ENCODE results near the gene SUPT6H.

SUPT6H gene

DNA sequence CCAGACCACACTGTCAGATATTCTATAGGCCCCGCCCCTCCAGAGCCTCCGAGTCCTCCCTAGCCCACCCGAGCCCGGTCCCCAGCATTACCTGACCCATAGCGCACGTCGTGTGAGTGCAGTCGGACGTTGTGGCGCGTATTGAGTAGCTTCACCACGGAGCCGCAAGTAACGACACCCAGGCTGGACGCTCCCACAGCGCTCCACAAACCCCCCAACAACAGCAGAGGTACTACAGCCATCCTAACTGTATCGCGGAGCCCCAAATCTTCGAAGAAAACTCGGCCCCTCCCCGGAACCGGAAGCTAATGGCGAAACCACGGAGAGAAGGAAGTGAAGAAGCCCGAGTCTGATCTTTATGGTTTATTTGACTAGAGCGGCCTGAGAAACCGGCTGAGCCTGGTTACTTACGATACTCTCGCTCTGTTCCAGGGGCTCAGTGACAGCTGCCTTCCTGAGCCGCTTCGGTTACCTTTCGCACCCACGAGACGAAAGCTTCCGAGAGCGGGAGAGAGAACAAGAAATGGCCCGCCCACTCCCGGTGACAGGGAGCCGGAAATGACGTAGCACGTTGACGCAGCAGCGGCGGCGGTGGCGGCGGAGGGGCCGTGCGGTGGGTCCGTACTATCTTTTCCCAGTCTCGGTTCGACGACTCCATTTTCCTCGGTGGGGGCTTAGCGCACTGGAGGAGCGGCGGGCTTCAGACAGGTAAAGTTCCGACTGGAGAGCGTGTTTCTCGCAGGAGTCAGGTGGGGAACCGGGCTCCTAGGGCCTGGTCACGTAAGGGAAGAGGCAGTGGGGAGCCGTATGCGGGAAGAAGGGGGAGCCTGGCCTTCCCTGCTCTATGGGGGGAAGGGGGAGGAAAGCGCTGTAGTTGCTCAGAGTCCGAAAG, at the start of gene SUPT6H, which contains the start of gene SDF2:
SUPT6H (plus strand) TSS at position 571 of the 892 bp plus-strand sequence. CDS start 11,197 bp downstream, outside the sequence.
SDF2 (minus strand) TSS at position 272 of the 892 bp plus-strand sequence; CDS start at position 242, 30 bp downstream.
- peak; percentile 94 to 97 for DNase-seq

DNA sequence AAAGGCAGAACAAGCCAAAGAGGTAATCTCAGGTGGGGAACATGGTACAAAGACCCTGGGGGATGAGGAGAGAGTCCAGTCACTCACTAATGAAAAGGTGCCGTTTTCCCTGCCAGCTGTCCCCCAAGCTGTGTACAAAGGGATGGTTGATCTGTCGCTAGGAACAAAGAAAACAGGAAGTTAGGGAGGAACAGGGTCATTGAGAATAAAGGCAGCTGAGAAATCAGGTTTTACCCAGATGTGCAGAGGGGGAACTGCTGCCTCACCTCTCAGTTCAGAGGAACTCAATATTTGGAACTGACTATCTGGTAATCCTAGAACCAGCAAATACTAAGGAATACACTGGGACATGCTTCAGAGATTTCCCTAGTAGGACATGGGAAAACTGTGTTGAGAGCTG, 49.5 kb upstream of the SUPT6H start:
- DNase-seq, result no peak

DNA sequence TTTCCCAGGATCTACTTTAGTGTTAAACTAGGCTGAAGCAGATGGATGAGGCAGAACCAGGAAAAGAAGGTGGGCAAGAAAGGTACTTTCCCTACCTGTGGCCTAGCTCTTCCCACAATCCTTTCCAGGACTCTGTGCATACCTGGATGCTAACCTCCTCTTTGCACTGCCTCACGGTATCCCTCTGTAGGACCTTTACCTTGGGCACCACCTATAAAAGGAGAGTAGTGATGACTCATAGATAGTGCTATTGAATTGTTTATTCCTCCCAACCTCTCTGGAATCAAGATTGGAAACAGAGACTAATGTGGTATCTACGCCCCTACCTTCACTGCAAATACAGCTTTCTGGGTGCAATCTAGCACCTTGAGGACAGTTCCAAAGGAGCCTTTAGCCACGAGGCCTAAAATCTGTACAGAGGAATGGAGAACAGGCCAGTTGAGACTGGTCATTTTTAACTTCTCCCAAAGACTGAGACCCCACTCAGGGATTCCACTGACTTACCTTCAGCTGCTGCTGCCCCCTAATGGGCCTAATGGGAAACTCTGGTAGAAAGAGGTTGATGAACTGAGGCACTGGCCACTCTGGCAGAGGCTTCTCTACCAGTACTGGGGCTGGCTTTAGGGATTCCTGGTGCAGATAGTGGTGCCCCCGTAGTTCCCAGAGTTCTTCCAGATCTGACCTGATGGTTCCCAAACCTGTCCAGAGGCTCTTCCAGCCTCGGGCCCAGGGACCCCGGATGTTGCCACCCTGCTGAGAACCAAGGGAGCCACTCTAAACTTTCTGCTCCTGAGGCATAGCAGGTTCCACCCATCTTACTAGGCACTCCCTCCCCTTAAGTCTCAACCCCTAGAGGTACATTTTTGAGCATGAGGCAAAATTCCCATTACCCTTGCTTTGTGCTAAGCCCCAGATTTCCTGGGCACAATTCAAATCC, 48.8 kb upstream of the SUPT6H start:
- DNase-seq, result peak in 1 of 2 experiments; percentile 69

DNA sequence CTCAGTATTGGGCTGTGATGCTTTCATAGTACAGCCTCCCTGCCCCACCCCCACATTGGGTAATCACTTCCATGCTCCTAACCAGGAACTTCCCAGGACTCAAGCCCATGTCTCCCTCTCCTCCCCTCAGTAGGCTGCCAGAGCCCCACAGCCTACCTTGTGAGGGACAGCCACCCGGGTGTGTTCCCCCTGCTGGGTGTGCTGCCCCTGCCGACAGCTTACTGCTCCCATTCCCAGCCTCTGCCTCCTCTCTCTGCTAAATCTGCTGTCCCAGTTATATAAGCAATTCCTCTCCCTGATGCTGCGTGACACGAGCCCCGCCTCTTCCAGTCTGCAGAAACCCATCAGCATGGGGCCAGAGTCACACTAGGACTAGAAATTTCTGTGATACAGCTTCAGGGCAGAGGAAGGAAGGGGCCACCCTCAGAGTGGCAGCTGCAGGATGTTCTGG, 48.0 kb upstream of the SUPT6H start, which contains the start of gene RSKR:
RSKR (minus strand) TSS at position 255 of the 451 bp plus-strand sequence; CDS start at position 231, 24 bp downstream.
- no peak for DNase-seq

DNA sequence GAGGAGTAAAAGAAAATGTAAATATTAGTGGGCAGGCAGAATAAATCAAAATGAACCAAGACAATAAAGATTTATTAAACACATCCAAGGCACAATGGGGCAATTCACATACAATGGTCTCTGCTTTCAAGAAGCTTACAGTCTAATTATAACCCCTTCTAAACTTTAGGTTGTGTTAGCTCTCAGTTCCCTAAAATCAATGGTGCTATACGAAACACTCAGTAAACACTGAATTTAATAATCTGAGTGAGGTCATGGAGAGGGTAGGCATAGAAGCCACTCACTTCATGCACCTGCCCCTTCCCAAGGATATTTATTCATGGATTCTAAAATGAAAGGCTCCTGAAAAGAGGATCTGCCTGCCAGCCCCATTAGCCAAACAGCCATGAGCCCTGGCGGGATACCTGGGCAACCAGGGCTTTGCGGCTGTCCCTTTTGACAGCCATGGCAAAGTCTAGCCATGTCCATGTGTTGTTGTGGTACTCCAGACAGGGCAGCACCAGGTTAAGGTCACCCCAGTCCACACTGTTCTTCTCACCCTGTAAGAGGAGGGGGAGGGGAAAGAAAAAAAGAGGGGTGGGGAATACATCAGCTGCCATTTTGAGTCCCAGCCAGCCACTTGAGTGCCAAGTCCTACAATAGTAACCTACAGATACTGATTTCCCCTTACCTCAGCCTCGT, 46.6 kb upstream of the SUPT6H start:
- DNase-seq, result no peak

DNA sequence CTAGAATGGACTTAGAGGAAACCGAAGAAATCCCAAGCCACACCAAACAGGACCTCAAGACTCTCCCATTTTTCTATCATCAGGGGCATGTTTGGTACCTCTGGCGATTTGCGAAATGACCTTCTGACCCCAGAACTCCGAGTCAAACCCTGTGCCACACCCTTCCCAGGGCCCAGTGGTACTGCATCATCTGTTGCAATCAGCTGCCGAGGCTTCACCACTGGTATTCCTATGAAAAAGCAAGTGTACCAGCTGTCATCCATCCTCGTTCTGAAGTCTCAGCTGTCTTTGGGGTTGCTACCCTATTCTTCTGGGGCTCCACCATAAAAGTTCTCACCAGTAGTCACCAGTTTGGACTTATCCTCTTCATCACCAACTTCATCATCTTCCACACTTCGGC, 45.7 kb upstream of the SUPT6H start:
- no peak for DNase-seq

DNA sequence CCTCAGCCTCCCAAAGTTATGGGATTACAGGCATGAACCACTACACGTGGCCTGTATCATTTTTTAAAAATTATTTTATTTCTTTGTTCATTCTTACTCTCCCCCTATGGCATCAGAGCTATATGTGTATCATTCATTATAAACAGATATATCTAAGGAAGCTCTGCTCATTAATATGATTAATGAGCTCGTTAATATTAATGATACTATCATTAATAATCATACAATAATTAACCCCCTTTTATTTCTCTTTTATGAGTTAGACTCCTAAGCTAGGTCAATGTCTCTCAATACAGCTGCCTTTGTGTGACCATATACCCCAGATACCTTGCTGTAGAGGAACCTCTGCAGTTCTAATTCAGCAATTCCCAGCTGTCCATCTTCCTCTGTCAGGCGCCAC, 43.5 kb upstream of the SUPT6H start:
- no peak for DNase-seq

DNA sequence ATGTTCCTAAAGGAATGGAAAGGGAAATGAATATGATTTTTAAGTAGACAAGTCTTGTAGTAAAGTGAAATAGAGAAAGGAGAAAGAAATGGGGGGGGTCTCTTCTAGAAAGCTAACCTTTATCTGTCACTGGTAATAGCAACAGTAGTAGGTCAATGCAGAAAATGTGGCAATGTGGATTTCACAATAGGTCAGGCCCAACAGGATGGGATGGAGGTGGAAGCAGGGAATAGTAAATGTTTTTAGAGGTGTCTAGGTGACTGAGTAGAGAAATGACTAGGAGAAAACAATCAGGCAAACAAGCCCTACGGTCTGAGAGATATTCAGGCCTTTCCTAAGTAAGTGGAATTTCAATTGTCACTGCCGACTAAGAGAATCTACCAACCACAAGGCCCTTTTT, 42.0 kb upstream of the SUPT6H start:
- DNase-seq, result no peak

DNA sequence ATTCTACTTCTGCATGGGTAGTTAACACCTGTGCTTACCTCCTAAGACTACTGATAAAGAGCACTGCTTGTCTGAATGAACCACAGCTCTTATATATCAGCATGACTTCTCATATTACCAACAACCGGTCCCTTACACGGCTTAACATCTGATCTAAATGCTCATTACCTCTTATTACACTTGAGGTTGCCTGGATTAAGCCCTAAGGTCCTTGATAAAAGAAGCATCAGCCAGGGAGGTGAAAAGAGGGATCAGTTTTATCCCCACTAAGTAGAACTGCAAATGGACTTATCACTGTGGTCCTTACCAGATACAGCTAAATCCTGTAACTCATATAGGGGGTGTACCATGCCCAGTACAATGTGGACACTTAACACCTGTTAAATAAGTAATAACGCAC, 39.8 kb upstream of the SUPT6H start:
- no peak for DNase-seq

DNA sequence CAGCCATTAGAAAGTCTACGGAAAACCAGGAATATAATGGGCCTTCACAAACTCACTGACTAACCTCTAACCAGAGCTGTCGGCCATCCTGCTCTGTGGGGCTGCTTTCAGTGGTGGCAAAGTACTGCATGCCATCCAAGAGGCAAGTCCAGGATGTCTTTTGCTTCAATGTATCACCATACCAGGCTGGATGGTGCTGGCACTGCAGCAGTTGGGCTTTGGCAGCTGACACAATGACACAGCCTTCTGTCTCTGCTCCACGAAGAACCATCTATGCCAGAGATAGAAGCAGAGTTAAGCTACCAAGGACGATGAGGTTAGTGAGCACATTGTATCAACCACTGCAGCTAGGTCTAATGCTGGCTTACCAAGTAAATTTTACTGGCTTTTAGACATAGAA, 38.3 kb upstream of the SUPT6H start:
- no peak for DNase-seq

DNA sequence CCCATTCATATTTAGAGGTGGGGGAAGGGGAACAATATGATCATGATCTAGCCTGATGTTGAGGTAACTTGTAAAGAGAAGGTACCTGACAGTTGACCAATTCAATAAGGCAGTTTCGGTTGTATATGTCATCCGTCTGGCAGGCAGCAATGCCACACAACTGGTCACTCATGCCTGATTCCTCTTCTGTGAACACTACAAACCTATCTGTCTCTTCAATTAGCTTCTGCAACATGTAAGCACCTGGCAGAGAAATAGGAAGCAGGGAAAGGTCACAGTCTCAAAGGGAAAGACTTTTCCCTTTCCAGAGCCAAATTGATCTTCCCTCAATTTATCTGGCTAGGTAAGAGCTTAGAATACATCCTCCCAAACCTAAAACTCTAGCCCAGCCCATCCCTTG, 37.9 kb upstream of the SUPT6H start:
- no peak for DNase-seq

DNA sequence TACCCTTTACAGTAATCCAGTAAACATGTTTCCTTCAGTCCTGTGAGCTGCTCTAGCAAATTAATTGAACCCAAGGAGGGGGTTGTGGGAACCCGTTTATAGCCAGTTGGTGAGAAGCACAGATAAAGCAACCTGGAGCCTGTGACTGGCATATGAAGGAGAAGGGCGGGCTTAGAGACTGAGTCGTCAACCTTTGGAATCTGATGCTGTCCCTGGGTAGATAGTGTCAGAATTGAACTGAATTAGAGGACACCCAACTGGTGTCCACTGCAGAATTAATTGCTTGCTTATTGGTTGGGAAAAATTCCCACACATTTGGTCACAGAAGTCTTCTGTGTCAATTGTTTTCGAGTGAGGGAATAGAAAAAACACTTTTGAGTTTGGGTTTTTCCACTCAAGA, 35.2 kb upstream of the SUPT6H start:
- DNase-seq, result no peak

DNA sequence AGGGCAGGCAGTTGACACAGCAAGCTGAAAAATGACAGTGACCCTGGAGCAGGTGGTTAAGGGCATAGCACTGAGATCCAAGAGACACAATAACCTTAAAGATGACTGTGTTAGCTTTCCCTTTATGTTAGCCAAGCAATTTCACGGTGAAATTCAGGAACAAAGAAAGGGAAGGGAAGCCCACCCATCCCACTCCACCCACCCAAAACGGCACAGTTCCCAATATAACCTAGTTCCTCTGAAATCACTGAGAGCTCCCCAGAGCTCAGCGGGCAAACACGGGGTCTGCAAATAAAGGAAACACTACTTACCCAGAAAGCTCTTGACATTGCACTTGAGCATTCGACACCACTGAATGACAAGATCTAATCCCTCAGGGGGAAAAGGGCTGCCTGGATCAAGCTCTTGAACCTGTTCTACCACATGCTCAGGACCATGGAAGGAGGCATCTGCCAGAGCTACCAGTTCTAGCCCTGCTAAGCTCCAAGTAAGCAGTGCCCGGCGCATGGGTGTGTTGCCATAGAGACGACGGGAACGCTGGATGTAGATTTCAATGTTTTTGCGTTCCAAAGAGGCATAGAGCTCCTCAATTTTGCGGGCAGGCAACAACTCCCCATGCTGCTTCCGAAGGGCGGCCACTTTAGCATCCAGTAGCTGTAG, 27.7 kb upstream of the SUPT6H start:
- DNase-seq, result no peak

DNA sequence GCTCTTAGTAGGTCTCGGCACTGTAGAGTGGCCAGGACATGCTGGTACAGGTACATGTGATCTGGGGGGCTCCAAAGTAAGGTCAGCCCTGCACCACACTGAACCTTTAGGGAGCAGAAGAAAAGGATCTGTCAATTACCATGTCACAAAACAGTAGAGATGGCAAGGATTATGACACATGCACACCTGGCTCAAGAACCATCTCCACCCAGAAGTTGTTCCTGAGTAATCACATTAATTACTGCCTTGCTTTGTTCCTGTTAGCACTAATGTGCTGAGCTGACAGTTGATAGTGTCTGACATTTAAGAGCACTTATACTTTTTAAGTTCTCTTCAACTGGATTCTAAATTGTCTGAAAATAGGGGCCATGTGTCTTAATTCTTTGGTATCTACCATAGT, 26.5 kb upstream of the SUPT6H start:
- no peak for DNase-seq

DNA sequence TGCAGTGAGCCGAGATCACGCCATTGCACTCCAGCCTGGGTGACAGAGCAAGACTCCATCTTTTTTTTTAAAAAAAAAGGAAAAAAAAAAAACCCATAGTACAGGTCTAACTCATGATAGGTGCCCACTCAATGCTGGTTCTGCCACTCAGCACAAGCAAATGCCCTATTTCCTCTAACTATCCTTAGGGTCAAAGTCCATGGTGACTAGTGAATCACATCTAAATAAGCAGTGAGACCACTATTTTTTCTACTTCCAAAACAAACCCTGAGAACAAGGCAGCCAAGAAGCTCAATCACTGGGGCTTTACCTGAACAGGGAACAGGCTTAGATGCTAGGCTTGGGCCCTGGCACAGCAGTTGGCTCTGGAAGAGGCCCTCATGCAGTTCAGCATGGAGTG, 20.4 kb upstream of the SUPT6H start:
- DNase-seq, result no peak

DNA sequence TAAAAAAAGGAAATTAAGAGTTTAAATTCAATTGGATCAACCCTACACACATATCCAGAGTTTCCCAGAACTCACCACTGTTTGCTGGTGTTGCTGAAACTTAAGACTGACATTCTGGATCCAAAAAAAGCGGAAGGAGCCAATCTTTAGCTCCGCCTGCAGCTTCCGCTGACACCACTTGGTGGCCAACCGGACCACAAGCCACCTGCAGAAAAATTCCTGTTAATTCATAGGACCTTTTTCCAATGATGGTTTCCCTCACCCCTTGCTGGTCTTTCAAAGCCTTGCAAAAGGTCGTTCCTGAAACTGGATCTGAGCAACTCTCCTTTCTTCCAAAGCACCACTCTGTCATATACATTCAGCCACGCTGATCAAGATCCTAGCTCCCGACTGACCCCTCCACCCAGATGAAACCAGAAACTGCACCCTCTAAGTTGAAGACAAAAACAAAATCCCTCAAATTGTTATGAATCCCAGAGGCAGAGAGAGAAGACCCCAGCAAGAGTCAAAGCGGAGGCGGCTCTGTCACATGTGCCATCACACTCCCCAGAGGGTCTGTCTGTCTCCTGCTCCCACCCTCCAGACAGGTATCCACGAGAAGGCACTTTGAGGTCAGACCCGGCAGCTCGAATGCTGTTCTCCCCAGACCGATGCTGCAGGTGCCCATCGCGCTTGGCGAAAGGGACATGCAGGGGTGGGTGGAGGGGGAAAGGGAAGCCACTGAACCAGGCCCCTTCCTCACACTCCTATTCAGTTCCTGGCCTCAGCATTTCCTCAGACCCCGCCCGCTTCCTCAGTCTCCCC, 17.8 kb upstream of the SUPT6H start:
- peak; percentile 36 to 80 for DNase-seq

DNA sequence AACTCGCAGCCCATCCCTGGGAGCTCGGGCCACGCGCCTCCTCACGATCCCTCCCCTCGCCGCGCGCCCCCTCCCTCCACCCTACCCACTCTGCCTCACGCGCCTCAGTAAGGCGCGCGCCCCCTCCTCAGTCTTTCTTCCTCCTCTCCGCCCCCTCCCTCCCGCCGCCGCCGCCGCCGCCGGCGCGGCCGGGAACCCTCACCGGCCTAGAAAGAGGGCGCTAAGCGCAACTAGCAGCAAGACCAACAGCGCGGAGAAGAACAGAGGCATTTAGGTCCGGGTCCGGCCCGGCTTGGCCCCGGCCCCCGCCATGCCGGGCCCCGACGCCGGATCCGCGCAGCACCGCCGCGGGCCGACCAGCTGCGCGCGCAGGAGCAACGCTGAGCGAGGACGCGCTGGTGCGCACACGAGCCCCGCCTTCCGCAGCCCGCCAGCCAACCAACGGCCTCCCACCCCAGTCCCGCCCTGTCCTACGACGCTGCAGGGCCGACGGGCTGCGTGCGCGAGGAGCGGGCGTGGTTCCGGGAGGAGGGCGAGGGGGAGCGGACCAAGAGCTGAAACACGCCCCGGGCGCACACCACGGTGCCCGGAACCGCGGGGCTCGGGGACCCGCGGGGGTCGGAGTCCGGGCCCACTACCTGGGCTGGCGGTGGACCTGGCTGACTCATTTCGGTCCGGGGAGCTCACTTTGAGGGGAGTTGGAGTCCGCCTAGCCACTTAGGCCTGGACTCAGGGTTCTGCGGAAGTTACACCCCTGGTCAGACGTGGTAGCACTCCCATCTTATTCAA, 17.0 kb upstream of the SUPT6H start, which contains the start of gene BLTP2:
BLTP2 (minus strand) TSS at position 372 of the 789 bp plus-strand sequence; CDS start at position 270, 102 bp downstream.
- DNase-seq, result peak; percentile 93 to 99

DNA sequence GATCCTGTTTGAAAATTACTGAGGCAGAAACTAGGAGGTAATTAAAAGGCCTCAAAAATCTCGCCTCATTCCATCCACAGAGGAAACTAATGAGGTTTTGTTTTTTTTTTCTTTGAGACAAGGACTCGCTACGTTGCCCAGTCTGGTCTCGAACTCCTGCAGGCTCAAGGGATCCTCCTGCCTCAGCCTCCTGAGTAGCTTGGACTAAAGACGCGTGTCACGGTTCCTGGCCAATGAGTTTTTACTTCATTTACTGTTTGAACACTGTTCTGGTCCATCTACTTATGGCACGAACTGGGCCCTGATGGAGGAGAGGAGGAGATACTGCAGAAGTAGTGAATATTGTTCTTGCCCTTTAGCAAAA, 16.4 kb upstream of the SUPT6H start:
- DNase-seq, result no peak

DNA sequence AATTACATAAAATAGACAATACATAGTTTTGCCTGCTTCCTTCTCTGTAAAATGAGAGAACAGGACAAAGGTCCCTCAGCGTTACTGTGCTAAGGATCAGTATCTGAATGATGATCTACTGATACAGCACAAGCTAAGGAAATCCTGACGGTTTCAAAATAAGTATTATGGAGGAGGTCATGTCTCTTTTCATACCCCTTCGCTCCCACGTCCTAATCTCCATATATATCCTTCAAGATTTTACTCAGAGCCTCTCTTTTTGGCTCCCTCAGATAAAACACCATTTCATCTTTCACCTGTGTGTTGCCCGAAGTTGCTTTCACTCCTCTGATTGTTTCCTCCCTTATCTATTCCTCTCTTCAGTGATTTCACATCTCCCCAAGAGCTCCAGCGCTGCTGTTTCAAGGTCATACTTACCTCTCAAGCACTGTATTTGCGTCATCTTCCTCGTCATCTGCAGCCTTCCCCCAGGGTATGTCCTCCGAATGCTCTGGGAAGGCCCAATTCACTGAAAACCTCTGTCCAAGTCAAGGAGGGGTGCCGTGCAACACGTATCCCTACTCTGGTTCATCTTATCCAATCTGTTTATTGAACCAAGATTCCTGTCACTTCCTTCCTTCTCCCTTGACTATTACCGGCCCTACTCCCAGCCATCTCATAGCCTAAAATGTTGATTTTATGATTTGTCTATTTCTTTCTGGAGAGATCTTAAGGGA, 15.8 kb upstream of the SUPT6H start:
- no peak for DNase-seq

DNA sequence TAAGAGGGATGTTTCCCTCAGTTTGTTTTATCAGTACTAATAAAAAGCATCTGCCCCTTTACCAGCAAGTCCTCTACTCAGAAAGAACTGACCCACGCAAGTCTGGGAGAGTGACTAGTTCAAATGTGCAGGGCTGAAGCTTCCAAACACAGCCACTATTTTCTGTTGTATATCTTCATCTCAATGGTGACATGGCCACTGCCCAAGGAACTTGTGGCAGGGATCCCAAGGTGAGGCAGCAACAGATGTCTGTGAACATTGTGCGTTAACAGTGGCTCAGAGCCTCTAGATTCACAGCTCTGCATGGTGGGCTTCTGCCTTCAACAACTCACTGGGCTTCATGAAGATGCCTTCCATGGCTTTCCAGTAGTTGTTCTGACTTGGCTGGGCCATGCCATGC, 13.3 kb upstream of the SUPT6H start:
- DNase-seq, result no peak
